ENCODE results near the gene NOP9.
"Not testable (repeated sequence)": the region's sequence is repeated elsewhere in the genome, so short reads cannot be mapped to it uniquely, and the experiment has no call there.

NOP9 gene

GRCh38 chr14:24327303-24327702 lies 27.7 kb downstream of the NOP9 start:
- no peak for DNase-seq (ENCODE audit: low read depth in 2 of 2)

DNA sequence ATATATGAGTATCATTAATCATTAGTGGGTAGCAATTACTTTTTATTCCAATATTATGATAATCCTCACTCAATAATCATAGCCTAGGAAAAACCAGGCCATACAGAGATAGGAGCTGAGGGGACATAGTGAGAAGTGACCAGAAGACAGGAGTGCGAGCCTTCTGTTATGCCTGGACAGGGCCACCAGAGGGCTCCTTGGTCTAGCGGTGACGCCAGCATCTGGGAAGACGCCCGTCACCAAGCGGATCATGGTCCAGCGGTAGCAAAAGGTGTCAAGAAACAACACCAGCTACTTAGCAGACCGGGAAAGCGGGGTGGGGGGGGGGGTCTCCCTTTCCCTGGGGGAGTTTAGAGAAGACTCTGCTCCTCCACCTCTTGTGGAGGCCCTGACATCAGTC lies 28.3 kb downstream of the NOP9 start:
- DNase-seq (ENCODE audit: low read depth in 2 of 2) = not testable (repeated sequence)

DNA sequence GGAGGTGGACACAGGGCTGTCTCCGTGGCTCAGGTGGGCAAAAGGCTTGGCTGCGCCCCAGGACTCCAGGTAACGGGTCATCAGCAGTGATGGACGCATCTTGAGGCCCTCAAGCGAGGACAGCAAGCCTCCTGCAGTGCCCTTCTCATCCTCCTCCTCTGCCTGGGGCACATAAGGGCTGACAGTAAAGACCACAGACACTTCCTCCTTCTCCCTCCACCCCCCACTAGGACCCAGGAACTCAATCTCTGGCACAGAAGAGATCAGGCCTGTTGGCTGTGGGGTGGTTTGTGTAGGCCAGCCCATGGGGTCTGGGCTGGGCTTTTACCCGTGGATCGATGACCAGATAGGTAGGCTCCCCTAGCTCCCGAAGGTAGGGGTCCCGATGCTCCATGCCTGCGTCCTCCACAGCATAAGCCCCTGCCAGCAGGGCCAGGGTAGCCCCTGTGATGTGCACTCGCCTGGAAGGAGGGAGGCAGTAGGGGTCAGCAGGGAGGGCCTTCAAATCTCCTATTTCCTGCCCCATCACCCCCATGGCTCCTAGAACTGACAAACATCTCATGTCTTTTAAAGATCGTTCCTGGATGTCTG lies 29.5 kb downstream of the NOP9 start:
- no peak for DNase-seq (ENCODE audit: low read depth in 2 of 2)

DNA sequence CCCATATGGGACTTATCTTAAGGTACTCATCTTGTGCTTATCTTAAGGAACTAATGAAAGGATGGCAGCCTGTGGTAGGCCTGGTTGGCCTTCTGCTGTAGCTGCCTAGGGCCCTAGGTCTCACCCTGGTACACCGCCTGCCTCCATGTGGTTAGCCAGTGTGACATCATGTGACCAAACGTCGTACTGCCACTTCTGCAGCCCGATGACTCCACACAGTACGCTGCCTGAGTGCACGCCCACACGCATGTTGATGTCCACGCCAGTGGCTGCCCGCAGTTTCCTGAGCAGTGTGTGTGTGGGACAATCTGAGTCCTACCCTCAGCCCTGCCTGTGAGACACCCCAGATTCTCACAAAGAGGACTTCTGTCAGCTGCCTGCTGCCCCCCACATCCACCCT lies 30.1 kb downstream of the NOP9 start:
- DNase-seq (ENCODE audit: low read depth in 2 of 2) = peak; percentile 54 to 70

- DNase-seq (ENCODE audit: low read depth in 2 of 2) = no peak
Measured at GRCh38 chr14:24330973-24331674, 31.5 kb downstream of the NOP9 start.

DNA sequence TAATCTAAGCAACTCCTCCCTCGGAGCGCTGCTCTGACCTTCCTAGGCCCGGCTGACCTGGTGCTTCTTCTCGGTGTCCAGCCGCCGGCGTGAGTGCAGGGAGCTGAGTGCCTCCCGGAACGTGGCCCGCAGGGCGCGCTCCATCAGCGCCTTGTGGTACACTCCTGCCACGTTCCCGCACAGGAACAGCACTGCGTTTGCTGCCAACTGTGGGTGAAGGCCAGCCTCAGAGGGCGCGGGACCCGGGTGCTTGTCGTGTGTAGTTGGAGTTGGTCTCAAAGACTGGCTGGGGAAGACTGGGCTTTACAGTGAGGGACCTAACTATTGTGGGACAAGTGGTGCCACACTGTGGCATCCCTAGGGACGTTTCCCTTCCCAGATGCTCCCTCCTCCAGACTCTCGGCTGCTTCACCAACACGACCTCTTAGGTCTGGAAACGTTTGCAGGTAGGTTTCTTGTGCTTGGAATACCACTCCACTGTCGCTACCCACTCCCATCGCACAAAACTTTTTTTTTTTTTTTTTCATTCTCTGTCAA lies 32.1 kb downstream of the NOP9 start:
- no peak for DNase-seq (ENCODE audit: low read depth in 2 of 2)

- DNase-seq (ENCODE audit: low read depth in 2 of 2) = peak; percentile 65 to 68
Measured at GRCh38 chr14:24332268-24332993, 32.8 kb downstream of the NOP9 start.

GRCh38 chr14:24334431-24335291 lies 35.0 kb downstream of the NOP9 start, which contains the start of gene ADCY4:
TSS of gene ADCY4 (minus strand) at chr14:24335071. CDS start at chr14:24334652, 419 bp downstream.
- DNase-seq (ENCODE audit: low read depth in 2 of 2) = no peak

GRCh38 chr14:24335461-24336171 lies 36.0 kb downstream of the NOP9 start:
- no peak for DNase-seq (ENCODE audit: low read depth in 2 of 2)

DNA sequence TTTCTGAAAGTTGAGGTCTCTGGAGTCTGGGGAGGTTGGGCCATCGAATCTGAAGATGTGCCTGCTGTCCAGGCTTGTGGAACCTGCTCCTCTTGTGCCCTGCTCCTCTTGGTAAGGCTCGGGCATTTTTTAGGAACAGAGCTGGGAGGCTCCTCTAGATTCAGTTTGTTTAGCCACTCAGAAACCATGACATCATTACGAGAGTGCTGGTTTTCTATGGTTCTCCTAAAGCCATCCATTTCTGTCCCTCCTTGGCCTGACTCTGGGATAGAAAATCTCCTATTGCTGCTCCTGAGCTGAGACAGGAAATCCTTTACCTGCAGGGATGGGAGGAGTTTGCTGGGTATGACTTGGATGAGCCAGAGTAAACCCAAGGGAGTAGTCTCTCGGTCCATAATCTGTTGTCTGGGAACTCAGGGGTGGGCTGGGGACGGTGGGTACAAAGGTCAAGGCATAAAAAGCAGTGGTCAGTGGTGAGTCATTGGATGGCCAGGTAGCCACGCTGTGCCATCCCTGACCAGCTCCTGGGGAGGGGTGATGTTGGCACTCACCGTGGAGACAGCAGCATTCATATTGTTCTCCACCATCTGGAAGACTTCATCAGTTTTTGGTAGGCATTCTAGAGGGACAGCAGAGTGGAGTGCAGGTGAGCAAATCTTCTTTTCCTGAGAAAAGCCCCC lies 37.6 kb downstream of the NOP9 start:
- DNase-seq (ENCODE audit: low read depth in 2 of 2) = no peak

GRCh38 chr14:24337824-24338175 lies 38.1 kb downstream of the NOP9 start:
- no peak for DNase-seq (ENCODE audit: low read depth in 2 of 2)

GRCh38 chr14:24338843-24339242 lies 39.2 kb downstream of the NOP9 start:
- DNase-seq (ENCODE audit: low read depth in 2 of 2) = no peak

GRCh38 chr14:24339284-24340151 lies 39.9 kb downstream of the NOP9 start, which contains the start of gene RIPK3:
TSS of gene RIPK3 (minus strand) at chr14:24339991. CDS start at chr14:24339826, 165 bp downstream.
- peak; percentile 42 to 53 for DNase-seq (ENCODE audit: low read depth in 2 of 2)

DNA sequence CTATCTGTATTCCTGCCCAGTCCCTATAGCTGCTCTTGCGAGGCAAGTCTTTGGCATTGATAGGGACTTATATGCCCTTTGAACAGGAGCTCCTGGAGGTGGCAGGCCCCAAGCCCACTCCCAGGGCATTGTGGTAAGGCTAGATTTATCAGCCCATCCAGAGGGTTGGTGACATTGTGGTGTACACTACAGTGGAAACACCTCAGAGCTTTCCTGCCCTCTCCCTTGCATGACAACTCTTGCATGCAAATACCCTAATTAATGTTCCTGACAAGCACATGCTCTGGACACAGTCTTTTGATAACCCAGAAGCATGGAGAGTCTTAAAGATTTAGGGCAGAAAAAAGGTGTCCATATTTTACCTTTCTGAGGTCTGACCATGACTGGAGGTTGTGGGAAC lies 41.0 kb downstream of the NOP9 start:
- no peak for DNase-seq (ENCODE audit: low read depth in 2 of 2)

GRCh38 chr14:24342889-24343288 lies 43.2 kb downstream of the NOP9 start:
- no peak for DNase-seq (ENCODE audit: low read depth in 2 of 2)

GRCh38 chr14:24343795-24344660 lies 44.4 kb downstream of the NOP9 start:
- no peak for DNase-seq (ENCODE audit: low read depth in 2 of 2)

DNA sequence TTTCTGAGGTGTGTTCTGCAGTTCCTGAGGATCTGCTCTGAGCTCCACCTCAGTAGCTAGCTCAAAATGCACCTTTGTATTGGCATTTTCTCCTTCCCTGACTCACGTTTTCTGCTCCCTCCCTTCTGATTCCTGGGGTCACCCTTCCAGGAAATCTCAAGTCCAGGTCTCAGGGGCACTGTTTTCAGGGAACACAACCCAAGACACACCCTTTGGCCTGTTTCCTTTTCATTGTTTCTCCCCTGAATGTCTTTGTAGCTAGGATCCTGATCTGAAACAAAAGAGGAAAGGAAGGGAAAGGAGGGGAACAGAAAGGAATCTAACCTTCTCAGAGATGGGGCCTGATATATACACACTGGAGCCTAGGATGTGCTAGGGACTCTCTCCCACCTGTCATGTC lies 47.5 kb downstream of the NOP9 start:
- no peak for DNase-seq (ENCODE audit: low read depth in 2 of 2)

DNA sequence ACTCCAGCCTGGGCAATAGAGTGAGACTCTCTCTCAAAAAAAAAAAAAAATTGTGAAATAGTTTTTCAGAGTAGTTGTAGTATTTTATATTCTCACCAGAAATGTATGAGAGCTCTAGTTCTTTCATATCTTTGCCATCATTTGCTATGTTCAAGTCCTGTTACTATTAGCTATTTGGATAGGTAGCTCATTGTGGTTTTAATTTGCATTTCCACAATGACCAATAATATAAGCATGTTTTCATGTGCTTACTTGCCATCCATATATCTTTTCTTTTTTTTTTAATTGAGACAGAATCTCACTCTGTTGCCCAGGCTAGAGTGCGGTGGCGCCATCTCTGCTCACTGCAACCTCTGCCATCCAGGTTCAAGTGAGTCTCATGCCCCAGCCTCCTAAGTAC lies 48.5 kb downstream of the NOP9 start:
- DNase-seq (ENCODE audit: low read depth in 2 of 2) = no peak
